Neutrophil (primary cell): ENCODE measurements around the gene TNIP1.

Experiments
- H3K27ac ChIP-seq: fragments of 200-600 bp; sonication (generic); 2 replicates; pipeline ENCODE4 v1.5.1; 2016; ENCODE audit warnings: mild to moderate bottlenecking, moderate library complexity
- H3K27me3 ChIP-seq: fragments of 200-600 bp; sonication (generic); 2 replicates; pipeline ENCODE4 v1.6.0; 2016; ENCODE audit warnings: mild to moderate bottlenecking
- H3K36me3 ChIP-seq: fragments of 200-600 bp; sonication (generic); 2 replicates; pipeline ENCODE4 v1.5.1; 2017
- H3K4me1 ChIP-seq, 2 experiments: fragments of 200-600 bp in 1 of 2; sonication (generic) in 1 of 2; 1 replicate in 1 of 2; 2 replicates in 1 of 2; pipeline versions ENCODE4 v1.5.1 to v1.6.1; 2013 to 2016; ENCODE audit warnings: low read depth in 1 of 2, low read length in 1 of 2, mild to moderate bottlenecking in 1 of 2, moderate library complexity in 1 of 2; ENCODE audit not compliant: control insufficient read depth in 1 of 2, insufficient read depth in 1 of 2
- H3K4me3 ChIP-seq, 2 experiments: fragments of 200-600 bp in 1 of 2; sonication (generic) in 1 of 2; 1 replicate in 1 of 2; 2 replicates in 1 of 2; pipeline ENCODE4 v1.5.1; 2013 to 2016; ENCODE audit warnings: low read depth in 1 of 2, low read length in 1 of 2, mild to moderate bottlenecking in 1 of 2, moderate library complexity in 1 of 2
- H3K9me3 ChIP-seq: fragments of 200-600 bp; sonication (generic); 2 replicates; pipeline ENCODE4 v1.5.1; 2016
- TF ChIP-seq, protein P1 (sequence below): fragments of 200-600 bp; sonication (generic); IDR thresholded peaks from 2 replicates; pipeline ENCODE4 v1.5.1; 2016; ENCODE audit warnings: antibody characterized with exemption

TNIP1 gene

DNA sequence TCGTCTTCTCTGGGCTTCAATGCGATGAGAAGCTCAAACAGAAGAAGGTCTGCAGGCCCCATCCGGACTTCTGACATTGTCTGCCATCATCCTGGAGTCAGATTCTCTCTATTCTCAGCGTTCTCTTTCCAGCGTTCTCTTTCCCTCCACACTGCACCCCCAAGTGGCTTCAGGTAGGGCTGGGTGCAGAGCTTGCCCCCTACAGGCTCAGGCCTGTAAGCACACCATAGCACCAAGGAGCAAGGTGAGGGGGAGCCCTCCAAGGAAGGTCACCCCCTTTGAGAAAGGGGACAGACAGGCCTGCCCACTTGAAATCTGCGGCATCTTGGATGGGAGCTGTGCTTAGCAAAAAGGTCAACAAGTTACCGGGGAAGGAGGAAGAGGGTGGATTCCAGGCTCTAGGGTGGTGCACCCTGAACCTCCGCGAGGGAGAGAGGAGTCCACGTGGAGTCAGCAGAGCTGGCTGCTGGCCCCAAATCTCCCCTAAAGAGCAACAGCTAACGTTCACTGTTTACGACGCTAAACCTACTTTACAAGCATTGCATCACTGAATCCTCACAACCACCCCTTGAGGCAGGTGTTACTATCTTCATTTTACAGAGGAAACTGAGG is 32.9 kb downstream of the TNIP1 start:
- peaks cover 16 to 19% of the 10 kb centered on the region in 2 experiments for H3K4me1 ChIP-seq
- no peak overlapping the region for H3K27ac ChIP-seq
- no peaks in the 10 kb centered on the region for H3K27me3 ChIP-seq
- TF ChIP-seq, protein P1, sequence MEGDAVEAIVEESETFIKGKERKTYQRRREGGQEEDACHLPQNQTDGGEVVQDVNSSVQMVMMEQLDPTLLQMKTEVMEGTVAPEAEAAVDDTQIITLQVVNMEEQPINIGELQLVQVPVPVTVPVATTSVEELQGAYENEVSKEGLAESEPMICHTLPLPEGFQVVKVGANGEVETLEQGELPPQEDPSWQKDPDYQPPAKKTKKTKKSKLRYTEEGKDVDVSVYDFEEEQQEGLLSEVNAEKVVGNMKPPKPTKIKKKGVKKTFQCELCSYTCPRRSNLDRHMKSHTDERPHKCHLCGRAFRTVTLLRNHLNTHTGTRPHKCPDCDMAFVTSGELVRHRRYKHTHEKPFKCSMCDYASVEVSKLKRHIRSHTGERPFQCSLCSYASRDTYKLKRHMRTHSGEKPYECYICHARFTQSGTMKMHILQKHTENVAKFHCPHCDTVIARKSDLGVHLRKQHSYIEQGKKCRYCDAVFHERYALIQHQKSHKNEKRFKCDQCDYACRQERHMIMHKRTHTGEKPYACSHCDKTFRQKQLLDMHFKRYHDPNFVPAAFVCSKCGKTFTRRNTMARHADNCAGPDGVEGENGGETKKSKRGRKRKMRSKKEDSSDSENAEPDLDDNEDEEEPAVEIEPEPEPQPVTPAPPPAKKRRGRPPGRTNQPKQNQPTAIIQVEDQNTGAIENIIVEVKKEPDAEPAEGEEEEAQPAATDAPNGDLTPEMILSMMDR: peak; percentile 68
- H3K4me3 ChIP-seq: no peak overlapping the region
- no peaks in the 10 kb centered on the region for H3K9me3 ChIP-seq
- H3K36me3 ChIP-seq: peaks cover 99% of the 10 kb centered on the region

DNA sequence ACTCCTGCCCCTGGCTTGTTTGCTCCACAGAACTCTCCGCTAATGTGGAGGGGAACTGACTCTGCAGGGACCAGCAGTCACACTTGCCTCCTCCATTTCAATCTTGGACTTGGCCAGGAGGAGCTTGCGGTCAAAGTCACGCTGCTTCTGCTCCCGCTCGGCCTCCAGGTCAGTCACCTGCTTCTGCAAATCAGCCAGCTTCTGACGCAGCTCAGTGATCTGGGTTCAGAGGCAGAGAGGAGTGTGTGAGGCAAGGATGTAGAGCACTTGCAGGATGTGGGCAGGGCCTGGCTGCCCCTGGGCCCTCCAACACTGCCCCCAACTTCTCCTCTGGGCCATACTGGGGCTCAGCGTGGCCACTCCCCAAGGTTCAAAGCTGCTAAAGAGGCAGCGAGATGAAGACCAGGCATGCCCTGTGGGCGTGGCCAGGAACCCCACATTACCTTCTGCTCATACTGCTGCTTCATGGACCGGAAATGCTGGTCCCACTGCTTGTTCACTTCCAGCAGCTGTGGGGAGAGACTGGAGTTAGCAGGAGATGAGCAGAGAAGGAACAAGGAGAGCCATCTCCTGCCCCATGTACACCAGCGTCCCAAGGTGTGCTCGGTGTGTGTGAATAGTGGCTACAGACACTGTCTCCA is 38.3 kb downstream of the TNIP1 start:
- Histone ChIP-seq H3K36me3 (peaks cover 100% of the 10 kb centered on the region), H3K4me3 (no peak overlapping the region), H3K9me3 (peaks cover 5% of the 10 kb centered on the region), H3K27me3 (no peaks in the 10 kb centered on the region), H3K4me1 (no peaks in the 10 kb centered on the region), H3K27ac (no peak overlapping the region)
- TF ChIP-seq, protein P1: no peak

DNA sequence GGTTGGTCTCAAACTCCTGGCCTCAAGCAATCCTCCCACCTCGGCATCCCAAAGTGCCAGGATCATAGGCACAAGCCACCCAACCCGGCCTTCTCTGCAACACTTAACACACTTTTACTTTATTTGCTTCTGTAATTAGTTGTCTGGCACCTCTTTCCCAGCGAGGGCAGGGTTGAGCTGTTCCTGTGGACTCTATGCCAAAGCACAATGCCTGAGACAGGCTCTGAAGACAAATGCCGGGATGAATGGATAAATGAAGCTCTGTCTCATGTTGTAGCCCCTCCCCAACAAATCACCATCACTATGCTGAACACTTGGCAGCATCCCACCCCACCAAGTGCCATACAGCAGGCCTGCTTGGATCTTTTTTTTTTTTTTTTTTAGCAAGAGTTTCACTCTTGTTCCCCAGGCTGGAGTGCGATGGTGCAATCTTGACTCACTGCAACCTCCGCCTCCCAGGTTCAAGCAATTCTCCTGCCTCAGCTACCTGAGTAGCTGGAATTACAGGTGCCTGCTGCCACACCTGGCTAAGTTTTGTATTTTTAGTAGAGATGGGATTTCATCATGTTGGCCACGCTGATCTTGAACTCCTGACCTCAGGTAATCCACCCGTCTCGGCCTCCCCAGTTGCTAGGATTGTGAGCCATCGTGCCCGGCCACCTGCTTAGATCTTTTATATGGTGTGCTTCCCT is 39.1 kb downstream of the TNIP1 start:
- H3K36me3 ChIP-seq: peaks cover 100% of the 10 kb centered on the region
- peaks cover 6% of the 10 kb centered on the region for H3K9me3 ChIP-seq
- no peak overlapping the region for H3K4me3 ChIP-seq
- H3K27ac ChIP-seq: no peak overlapping the region
- no peaks in the 10 kb centered on the region for H3K4me1 ChIP-seq
- TF ChIP-seq, protein P1: no peak
- H3K27me3 ChIP-seq: no peaks in the 10 kb centered on the region

DNA sequence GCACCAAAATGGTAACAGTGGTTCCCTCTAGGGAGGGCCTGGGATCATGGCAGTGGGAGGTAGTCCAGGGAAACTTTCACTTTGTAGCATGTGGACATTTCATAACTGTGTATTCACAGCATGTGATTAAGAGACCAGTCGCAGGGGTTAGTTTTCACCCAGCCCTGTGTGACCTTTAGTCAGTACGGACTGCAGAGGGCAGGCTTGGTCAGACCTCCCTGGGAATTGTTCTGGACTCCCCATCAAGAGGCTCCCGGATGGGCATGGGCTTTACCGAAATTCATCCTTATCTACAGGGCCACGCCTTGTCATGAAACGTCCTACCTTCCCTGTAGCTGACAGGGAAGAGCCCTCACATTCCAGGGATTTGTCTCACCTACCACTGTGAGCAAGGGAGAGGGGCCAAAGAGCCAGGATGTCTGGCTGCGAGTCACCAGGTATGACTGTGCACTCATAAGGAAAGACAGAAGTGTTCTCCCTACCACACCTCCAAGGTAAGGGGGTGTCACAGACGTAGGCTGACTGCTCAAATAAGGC is 40.6 kb downstream of the TNIP1 start:
- no peaks in the 10 kb centered on the region for H3K27me3 ChIP-seq
- H3K36me3 ChIP-seq: peaks cover 100% of the 10 kb centered on the region
- no peaks in the 10 kb centered on the region for H3K4me1 ChIP-seq
- TF ChIP-seq, protein P1: no peak
- H3K4me3 ChIP-seq: no peak overlapping the region
- H3K9me3 ChIP-seq: peaks cover 6% of the 10 kb centered on the region
- no peak overlapping the region for H3K27ac ChIP-seq

DNA sequence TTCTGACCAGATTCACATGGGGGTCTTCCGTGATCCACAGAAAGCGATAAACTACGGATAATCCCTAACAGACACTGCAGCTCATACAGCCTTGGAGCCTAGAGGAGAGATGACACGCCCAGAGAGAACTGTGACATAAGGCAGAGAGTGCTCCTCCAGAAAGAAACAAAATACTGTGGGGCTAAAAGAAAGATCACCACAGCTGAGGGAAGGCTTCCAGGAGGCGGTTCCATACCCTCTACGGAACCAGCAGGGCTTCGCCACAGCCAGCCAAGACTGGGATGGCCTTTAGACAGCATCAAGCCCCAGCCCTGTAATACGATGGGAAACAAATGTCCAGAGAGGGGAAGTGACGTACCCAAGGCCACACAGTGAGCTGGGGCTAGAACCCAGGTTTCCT is 41.2 kb downstream of the TNIP1 start:
- TF ChIP-seq, protein P1: no peak
- H3K36me3 ChIP-seq: peaks cover 100% of the 10 kb centered on the region
- no peaks in the 10 kb centered on the region for H3K4me1 ChIP-seq
- H3K27me3 ChIP-seq: no peaks in the 10 kb centered on the region
- peaks cover 6% of the 10 kb centered on the region for H3K9me3 ChIP-seq
- no peak overlapping the region for H3K4me3 ChIP-seq
- H3K27ac ChIP-seq: no peak overlapping the region
